Tibial artery (tissue), 4 donors: ENCODE data around the gene FAT3.
A peak's percentile ranks its signal among the peaks of the same experiment; 100 is the strongest.

ENCODE experiments used
- DNase-seq, 2 donors: peaks; one replicate each; pipeline ENCODE4 v3.0.0-alpha.2; 2019
- H3K27ac ChIP-seq, 2 donors: fragments of 200-600 bp; sonication (generic) in 1 of 2; 1 replicate in 1 of 2; 2 replicates in 1 of 2; pipeline ENCODE4 v1.5.1; 2018 to 2019; ENCODE audit warnings: mild to moderate bottlenecking in 1 of 2
- H3K27me3 ChIP-seq, 2 donors: fragments of 200-600 bp; sonication (generic) in 1 of 2; one replicate each; pipeline versions ENCODE4 v1.5.1 to v1.6.0; 2016 to 2019
- H3K36me3 ChIP-seq, 3 donors: fragments of 200-600 bp; sonication (generic) in 2 of 3; one replicate each; pipeline ENCODE4 v1.5.1; 2016 to 2019; ENCODE audit warnings: mild to moderate bottlenecking in 2 of 3
- H3K4me1 ChIP-seq, 4 donors: fragments of 200-600 bp; sonication (generic) in 2 of 4; 1 replicate in 3 of 4; 2 replicates in 1 of 4; pipeline ENCODE4 v1.5.1; 2016 to 2019
- H3K4me3 ChIP-seq, 2 donors: fragments of 200-600 bp; sonication (generic) in 1 of 2; 1 replicate in 1 of 2; 2 replicates in 1 of 2; pipeline ENCODE4 v1.5.1; 2018 to 2019; ENCODE audit warnings: mild to moderate bottlenecking in 2 of 2
- H3K9me3 ChIP-seq, 3 donors: fragments of 200-600 bp; sonication (generic) in 1 of 3; one replicate each; pipeline ENCODE4 v1.5.1; 2016 to 2019
- CTCF ChIP-seq, 2 experiments: fragments of 200-600 bp in 1 of 2; fragments of 450-650 bp in 1 of 2; IDR thresholded peaks; one replicate each; pipeline ENCODE4 v1.5.1; 2017 to 2019; ENCODE audit warnings: antibody characterized with exemption in 2 of 2, mild to moderate bottlenecking in 1 of 2, moderate library complexity in 1 of 2
- intact Hi-C: fragments of 100-400 bp; cut with DNase I; formaldehyde crosslinking; loops from one replicate; pipeline ENCODE4 v1.15.0; 2023; ENCODE audit warnings: low total_unique reads

FAT3 gene

GRCh38 chr11:92266806-92267205 lies 42.2 kb downstream of the FAT3 start:
- intact Hi-C loops = no loop called here
- Histone ChIP-seq H3K27ac (no peak overlapping the region), H3K4me3 (no peak overlapping the region), H3K9me3 (no peaks in the 10 kb centered on the region), H3K4me1 (peaks cover 0 to 38% (median 1%) of the 10 kb centered on the region in 4 donors), H3K36me3 (no peaks in the 10 kb centered on the region), H3K27me3 (no peaks in the 10 kb centered on the region)
- DNase-seq = no peak
- TF ChIP-seq CTCF (IDR thresholded peaks at IDR 0.05) = no peak

GRCh38 chr11:92267278-92267677 lies 42.7 kb downstream of the FAT3 start:
- H3K27me3 ChIP-seq = no peaks in the 10 kb centered on the region
- no peak overlapping the region for H3K4me3 ChIP-seq
- H3K36me3 ChIP-seq = no peaks in the 10 kb centered on the region
- intact Hi-C loops = no loop called here
- H3K27ac ChIP-seq = no peak overlapping the region
- no peaks in the 10 kb centered on the region for H3K9me3 ChIP-seq
- no peak for TF ChIP-seq CTCF (IDR thresholded peaks at IDR 0.05)
- DNase-seq = no peak
- H3K4me1 ChIP-seq = peaks cover 0 to 38% (median 1%) of the 10 kb centered on the region in 4 donors

GRCh38 chr11:92267968-92268367 lies 43.4 kb downstream of the FAT3 start:
- DNase-seq = no peak
- Histone ChIP-seq H3K4me3 (no peak overlapping the region), H3K27me3 (no peaks in the 10 kb centered on the region), H3K36me3 (no peaks in the 10 kb centered on the region), H3K9me3 (no peaks in the 10 kb centered on the region), H3K4me1 (peaks cover 0 to 38% (median 4%) of the 10 kb centered on the region in 4 donors), H3K27ac (no peak overlapping the region)
- intact Hi-C loops = no loop called here
- TF ChIP-seq CTCF (IDR thresholded peaks at IDR 0.05) = no peak

GRCh38 chr11:92268546-92268945 lies 43.9 kb downstream of the FAT3 start:
- peak overlapping the region in 1 of 2 donors; percentile 14 for H3K27ac ChIP-seq
- intact Hi-C loops = no loop called here
- no peak overlapping the region for H3K4me3 ChIP-seq
- no peaks in the 10 kb centered on the region for H3K36me3 ChIP-seq
- TF ChIP-seq CTCF (IDR thresholded peaks at IDR 0.05) = no peak
- peaks cover 0 to 39% (median 4%) of the 10 kb centered on the region in 4 donors for H3K4me1 ChIP-seq
- DNase-seq = no peak
- no peaks in the 10 kb centered on the region for H3K9me3 ChIP-seq
- H3K27me3 ChIP-seq = no peaks in the 10 kb centered on the region

- H3K36me3 ChIP-seq = no peaks in the 10 kb centered on the region
- intact Hi-C loops = no loop called here
- DNase-seq = no peak
- H3K27me3 ChIP-seq = no peaks in the 10 kb centered on the region
- TF ChIP-seq CTCF (IDR thresholded peaks at IDR 0.05) = no peak
- peak overlapping the region in 1 of 2 donors; percentile 14 for H3K27ac ChIP-seq
- H3K4me3 ChIP-seq = no peak overlapping the region
- H3K4me1 ChIP-seq = peaks cover 0 to 39% (median 4%) of the 10 kb centered on the region in 4 donors
- H3K9me3 ChIP-seq = no peaks in the 10 kb centered on the region
Measured at GRCh38 chr11:92269021-92269420, 44.4 kb downstream of the FAT3 start.

GRCh38 chr11:92269841-92270240 lies 45.2 kb downstream of the FAT3 start:
- no peak overlapping the region for H3K4me3 ChIP-seq
- TF ChIP-seq CTCF (IDR thresholded peaks at IDR 0.05) = no peak
- H3K27ac ChIP-seq = no peak overlapping the region
- no peaks in the 10 kb centered on the region for H3K9me3 ChIP-seq
- DNase-seq = no peak
- H3K27me3 ChIP-seq = no peaks in the 10 kb centered on the region
- H3K4me1 ChIP-seq = peaks cover 0 to 39% (median 4%) of the 10 kb centered on the region in 4 donors
- intact Hi-C loops = no loop called here
- no peaks in the 10 kb centered on the region for H3K36me3 ChIP-seq
